ENCODE results near the gene AMZ2. TPM values are rescaled to one million over a fixed set of nuclear protein-coding genes. Genes with fewer than 3 reads are reported as not detected.
"Not testable (repeated sequence)": the region's sequence is repeated elsewhere in the genome, so short reads cannot be mapped to it uniquely, and the experiment has no call there.

Gene AMZ2
- total and polyA plus RNA-seq, 4 donors = 57.5 to 122 (median 98.8) TPM

GRCh38 chr17:68248199-68248825 is 469 bp downstream of the AMZ2 start:
- peak in 2 of 6 donors; percentile 48 to 56 for DNase-seq (ENCODE audit: low read depth in 4 of 6, low spot score in 6 of 6)
- peak overlapping the region; percentile 86 for H3K4me3 ChIP-seq (ENCODE audit: low read depth, low read length)

GRCh38 chr17:68248891-68249290 is 1.0 kb downstream of the AMZ2 start:
- peaks cover 19% of the 10 kb centered on the region for H3K4me1 ChIP-seq (ENCODE audit: control insufficient read depth, insufficient read depth, low read length)
- WGBS (ENCODE audit: insufficient coverage) = 77% methylated on average over 3 of the region's 5 CpGs
- DNase-seq (ENCODE audit: low read depth in 4 of 6, low spot score in 6 of 6) = no peak
- H3K4me3 ChIP-seq (ENCODE audit: low read depth, low read length) = no peak overlapping the region
- no peaks in the 10 kb centered on the region for H3K27me3 ChIP-seq (ENCODE audit: control insufficient read depth, insufficient read depth, low read length)
- no peaks in the 10 kb centered on the region for H3K9me3 ChIP-seq (ENCODE audit: control insufficient read depth, insufficient read depth, low read length)
- no peak overlapping the region for H3K27ac ChIP-seq (ENCODE audit: low read depth, low read length)
- peaks cover 6% of the 10 kb centered on the region for H3K36me3 ChIP-seq (ENCODE audit: control insufficient read depth, insufficient read depth, low read length)

More at GRCh38 chr17:68248199-68248825, 469 bp downstream of the AMZ2 start:
- WGBS (ENCODE audit: insufficient coverage) = 0% methylated on average over 17 of the region's 19 CpGs
- Histone ChIP-seq H3K4me1 (ENCODE audit: control insufficient read depth, insufficient read depth, low read length) (peaks cover 19% of the 10 kb centered on the region), H3K36me3 (ENCODE audit: control insufficient read depth, insufficient read depth, low read length) (peaks cover 6% of the 10 kb centered on the region), H3K27ac (ENCODE audit: low read depth, low read length) (peak overlapping the region; percentile 97), H3K27me3 (ENCODE audit: control insufficient read depth, insufficient read depth, low read length) (no peaks in the 10 kb centered on the region), H3K9me3 (ENCODE audit: control insufficient read depth, insufficient read depth, low read length) (no peaks in the 10 kb centered on the region)

- WGBS (ENCODE audit: insufficient coverage) = 66% methylated on average over 3 of the region's 7 CpGs
- Histone ChIP-seq H3K9me3 (ENCODE audit: control insufficient read depth, insufficient read depth, low read length) (no peaks in the 10 kb centered on the region), H3K27me3 (ENCODE audit: control insufficient read depth, insufficient read depth, low read length) (no peaks in the 10 kb centered on the region), H3K4me1 (ENCODE audit: control insufficient read depth, insufficient read depth, low read length) (peaks cover 19% of the 10 kb centered on the region), H3K36me3 (ENCODE audit: control insufficient read depth, insufficient read depth, low read length) (peaks cover 6% of the 10 kb centered on the region), H3K27ac (ENCODE audit: low read depth, low read length) (no peak overlapping the region), H3K4me3 (ENCODE audit: low read depth, low read length) (no peak overlapping the region)
- no peak for DNase-seq (ENCODE audit: low read depth in 4 of 6, low spot score in 6 of 6)
Observed at GRCh38 chr17:68249354-68249765, 1.5 kb downstream of the AMZ2 start.

GRCh38 chr17:68253426-68253825 is 5.6 kb downstream of the AMZ2 start:
- not testable (repeated sequence) for H3K27me3 ChIP-seq (ENCODE audit: control insufficient read depth, insufficient read depth, low read length); H3K27ac ChIP-seq (ENCODE audit: low read depth, low read length); H3K4me3 ChIP-seq (ENCODE audit: low read depth, low read length); H3K9me3 ChIP-seq (ENCODE audit: control insufficient read depth, insufficient read depth, low read length); DNase-seq (ENCODE audit: low read depth in 4 of 6, low spot score in 6 of 6); H3K4me1 ChIP-seq (ENCODE audit: control insufficient read depth, insufficient read depth, low read length)
- H3K36me3 ChIP-seq (ENCODE audit: control insufficient read depth, insufficient read depth, low read length) = peaks cover 15% of the 10 kb centered on the region
- WGBS (ENCODE audit: insufficient coverage) = 86% methylated on average over 4 of the region's 7 CpGs

GRCh38 chr17:68255151-68255550 is 7.3 kb downstream of the AMZ2 start:
- no peaks in the 10 kb centered on the region for H3K9me3 ChIP-seq (ENCODE audit: control insufficient read depth, insufficient read depth, low read length)
- no peaks in the 10 kb centered on the region for H3K27me3 ChIP-seq (ENCODE audit: control insufficient read depth, insufficient read depth, low read length)
- H3K4me1 ChIP-seq (ENCODE audit: control insufficient read depth, insufficient read depth, low read length) = no peaks in the 10 kb centered on the region
- no peak for DNase-seq (ENCODE audit: low read depth in 4 of 6, low spot score in 6 of 6)
- WGBS (ENCODE audit: insufficient coverage) = 95% methylated on average over 3 of the region's 4 CpGs
- H3K27ac ChIP-seq (ENCODE audit: low read depth, low read length) = no peak overlapping the region
- peaks cover 15% of the 10 kb centered on the region for H3K36me3 ChIP-seq (ENCODE audit: control insufficient read depth, insufficient read depth, low read length)
- H3K4me3 ChIP-seq (ENCODE audit: low read depth, low read length) = no peak overlapping the region

- no peak overlapping the region for H3K4me3 ChIP-seq (ENCODE audit: low read depth, low read length)
- H3K36me3 ChIP-seq (ENCODE audit: control insufficient read depth, insufficient read depth, low read length) = peaks cover 15% of the 10 kb centered on the region
- DNase-seq (ENCODE audit: low read depth in 4 of 6, low spot score in 6 of 6) = no peak
- H3K27me3 ChIP-seq (ENCODE audit: control insufficient read depth, insufficient read depth, low read length) = no peaks in the 10 kb centered on the region
- H3K27ac ChIP-seq (ENCODE audit: low read depth, low read length) = no peak overlapping the region
- 95% methylated on average over 3 of the region's 5 CpGs for WGBS (ENCODE audit: insufficient coverage)
- H3K4me1 ChIP-seq (ENCODE audit: control insufficient read depth, insufficient read depth, low read length) = no peaks in the 10 kb centered on the region
- H3K9me3 ChIP-seq (ENCODE audit: control insufficient read depth, insufficient read depth, low read length) = no peaks in the 10 kb centered on the region
Observed at GRCh38 chr17:68255731-68256538, 8.1 kb downstream of the AMZ2 start.

- H3K4me1 ChIP-seq (ENCODE audit: control insufficient read depth, insufficient read depth, low read length); H3K27ac ChIP-seq (ENCODE audit: low read depth, low read length); H3K4me3 ChIP-seq (ENCODE audit: low read depth, low read length); H3K27me3 ChIP-seq (ENCODE audit: control insufficient read depth, insufficient read depth, low read length); H3K9me3 ChIP-seq (ENCODE audit: control insufficient read depth, insufficient read depth, low read length): not testable (repeated sequence)
- peaks cover 13% of the 10 kb centered on the region for H3K36me3 ChIP-seq (ENCODE audit: control insufficient read depth, insufficient read depth, low read length)
- 51% methylated on average over 3 of the region's 5 CpGs for WGBS (ENCODE audit: insufficient coverage)
- DNase-seq (ENCODE audit: low read depth in 4 of 6, low spot score in 6 of 6) = peak in 1 of 6 donors; percentile 29
Observed at GRCh38 chr17:68256701-68257100, 8.9 kb downstream of the AMZ2 start.

- no peak overlapping the region for H3K4me3 ChIP-seq (ENCODE audit: low read depth, low read length)
- H3K9me3 ChIP-seq (ENCODE audit: control insufficient read depth, insufficient read depth, low read length) = no peaks in the 10 kb centered on the region
- H3K4me1 ChIP-seq (ENCODE audit: control insufficient read depth, insufficient read depth, low read length) = no peaks in the 10 kb centered on the region
- H3K27ac ChIP-seq (ENCODE audit: low read depth, low read length) = no peak overlapping the region
- H3K27me3 ChIP-seq (ENCODE audit: control insufficient read depth, insufficient read depth, low read length) = no peaks in the 10 kb centered on the region
- DNase-seq (ENCODE audit: low read depth in 4 of 6, low spot score in 6 of 6) = no peak
- H3K36me3 ChIP-seq (ENCODE audit: control insufficient read depth, insufficient read depth, low read length) = peaks cover 9% of the 10 kb centered on the region
Observed at GRCh38 chr17:68257934-68258333, 10.1 kb downstream of the AMZ2 start.

GRCh38 chr17:68258890-68259647 is 11.2 kb downstream of the AMZ2 start:
- H3K4me3 ChIP-seq (ENCODE audit: low read depth, low read length); DNase-seq (ENCODE audit: low read depth in 4 of 6, low spot score in 6 of 6); H3K4me1 ChIP-seq (ENCODE audit: control insufficient read depth, insufficient read depth, low read length); H3K27ac ChIP-seq (ENCODE audit: low read depth, low read length); H3K36me3 ChIP-seq (ENCODE audit: control insufficient read depth, insufficient read depth, low read length); H3K27me3 ChIP-seq (ENCODE audit: control insufficient read depth, insufficient read depth, low read length); H3K9me3 ChIP-seq (ENCODE audit: control insufficient read depth, insufficient read depth, low read length): not testable (repeated sequence)
- WGBS (ENCODE audit: insufficient coverage) = 24% methylated on average over 20 of the region's 44 CpGs

Data from spinal cord (tissue), 10 donors.